Panc1 (cell line): ENCODE measurements around the gene PPP1R3F. TPM values are rescaled to one million over a fixed set of nuclear protein-coding genes. Genes with fewer than 3 reads are reported as not detected.

Source experiments
- ATAC-seq: fragments of 200-7000 bp; cut with Tn5 transposase; 2 replicates; pipeline ENCODE4 v1.9.1; 2020; ENCODE audit warnings: mild to moderate bottlenecking, moderate library complexity
- BruUV-seq: library from RNA; stranded (reverse); fragments of 400-500 nt; replicated peaks from 2 replicates; lab custom pipeline; 2021; lab: Mats Ljungman, UMichigan
- CTCF ChIA-PET: fragments of 300-600 bp; sonication (Branson Sonifier 250); formaldehyde crosslinking; loops from one replicate; lab custom pipeline; 2022; ENCODE audit warnings: antibody characterized with exemption; lab: Charles Lee
- POLR2A ChIA-PET: fragments of 300-600 bp; sonication (Branson Sonifier 250); formaldehyde crosslinking; loops from one replicate; lab custom pipeline; 2022; ENCODE audit warnings: antibody characterized with exemption; lab: Charles Lee
- DNase-seq: peaks from one replicate; pipeline ENCODE4 v3.0.0-alpha.2; 2010; ENCODE audit warnings: low read depth, low spot score
- H3K27ac ChIP-seq: 2 replicates; pipeline ENCODE4 v1.5.1; 2011; ENCODE audit warnings: mild to moderate bottlenecking, low read length, inconsistent platforms
- H3K27me3 ChIP-seq: fragments of 200-500 bp; sonication (Bioruptor generic); 2 replicates; pipeline ENCODE4 v1.6.0; 2014; ENCODE audit warnings: low read length, inconsistent platforms; ENCODE audit not compliant: control insufficient read depth, insufficient read depth
- H3K36me3 ChIP-seq: fragments of 200-500 bp; sonication (Bioruptor generic); 2 replicates; pipeline ENCODE4 v1.5.1; 2014; ENCODE audit warnings: inconsistent platforms, mild to moderate bottlenecking, low read length, moderate library complexity; ENCODE audit not compliant: control insufficient read depth, insufficient read depth
- H3K4me1 ChIP-seq: 2 replicates; pipeline ENCODE4 v1.5.1; 2011; ENCODE audit warnings: inconsistent platforms, mild to moderate bottlenecking, low read length, moderate library complexity; ENCODE audit not compliant: control insufficient read depth, insufficient read depth
- H3K4me3 ChIP-seq, 2 experiments: 2 replicates each; pipeline ENCODE4 v1.5.1; 2011 to 2012; ENCODE audit warnings: low read depth in 2 of 2, low read length in 2 of 2, mild to moderate bottlenecking in 2 of 2, inconsistent platforms in 1 of 2, moderate library complexity in 1 of 2
- H3K9me3 ChIP-seq: fragments of 200-500 bp; sonication (Bioruptor generic); 2 replicates; pipeline ENCODE4 v1.5.1; 2014; ENCODE audit warnings: low read depth, mild to moderate bottlenecking, inconsistent platforms, low read length, moderate library complexity; ENCODE audit not compliant: control insufficient read depth, insufficient read depth
- POLR2AphosphoS5 ChIP-seq: IDR thresholded peaks from 2 replicates; pipeline ENCODE4 v1.6.1; 2012; ENCODE audit warnings: mild to moderate bottlenecking, low read depth, low read length, moderate library complexity
- SIN3A ChIP-seq: IDR thresholded peaks from 2 replicates; pipeline ENCODE4 v1.6.1; 2012; ENCODE audit warnings: low read depth, mild to moderate bottlenecking, low read length, moderate library complexity, borderline replicate concordance; ENCODE audit not compliant: insufficient read depth
- TCF7L2 ChIP-seq: IDR thresholded peaks from 2 replicates; pipeline ENCODE4 v1.6.1; 2011; ENCODE audit warnings: mild to moderate bottlenecking, low read depth, low read length, inconsistent platforms
- in situ Hi-C: cut with HindIII; loops from 2 replicates; pipeline ENCODE4 v1.10.0; 2016; ENCODE audit warnings: low sequenced_read_pairs, low pct_unique_long_range_greater_than_20kb
- intact Hi-C: fragments of 100-400 bp; cut with micrococcal nuclease; formaldehyde crosslinking; loops from one replicate; pipeline ENCODE4 v1.10.0; 2022; ENCODE audit not compliant: unreplicated experiment
- total RNA-seq: library from RNA; stranded (reverse); gene quantifications from one replicate; pipeline ENCODE4 v1.2.1, GENCODE V29; 2021; ENCODE audit not compliant: unreplicated experiment
- TF ChIP-seq, protein P1 (sequence below): fragments of 450-650 bp; IDR thresholded peaks from 2 replicates; pipeline ENCODE4 v1.5.1; 2017; ENCODE audit warnings: mild to moderate bottlenecking
- TF ChIP-seq, protein P2 (sequence below), 2 experiments: IDR thresholded peaks; 2 replicates each; pipeline ENCODE4 v1.6.1; 2011 to 2012; ENCODE audit warnings: low read depth in 2 of 2, control low read depth in 1 of 2, low read length in 1 of 2, mild to moderate bottlenecking in 1 of 2, moderate library complexity in 1 of 2; ENCODE audit not compliant: insufficient read depth in 1 of 2

PPP1R3F gene
- total RNA-seq, 1 experiment from 2014 or later: 8.3 TPM

DNA sequence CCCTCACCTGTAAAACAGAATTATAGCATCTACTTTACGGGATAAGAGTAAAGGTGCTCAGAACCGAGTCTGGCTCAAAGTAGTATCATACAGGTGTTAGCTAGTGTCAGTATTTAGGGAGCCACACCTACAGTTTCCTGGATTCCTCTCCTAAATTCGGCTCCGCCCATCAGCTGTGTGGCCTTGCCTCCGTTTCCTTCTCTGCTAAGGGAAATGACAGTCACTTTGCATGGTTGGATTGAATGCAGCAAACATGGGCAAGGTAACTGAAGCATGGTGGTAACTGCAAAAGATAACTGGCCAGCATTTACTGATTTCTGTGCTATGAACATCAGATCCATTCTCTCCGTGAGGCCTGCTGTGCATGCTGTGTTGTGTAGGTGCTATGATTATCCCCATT lies 2.8 kb downstream of the PPP1R3F start:
- in situ Hi-C loops: no loop called here
- CTCF ChIA-PET: no interaction called here
- BruUV-seq: no TSS peak

DNA sequence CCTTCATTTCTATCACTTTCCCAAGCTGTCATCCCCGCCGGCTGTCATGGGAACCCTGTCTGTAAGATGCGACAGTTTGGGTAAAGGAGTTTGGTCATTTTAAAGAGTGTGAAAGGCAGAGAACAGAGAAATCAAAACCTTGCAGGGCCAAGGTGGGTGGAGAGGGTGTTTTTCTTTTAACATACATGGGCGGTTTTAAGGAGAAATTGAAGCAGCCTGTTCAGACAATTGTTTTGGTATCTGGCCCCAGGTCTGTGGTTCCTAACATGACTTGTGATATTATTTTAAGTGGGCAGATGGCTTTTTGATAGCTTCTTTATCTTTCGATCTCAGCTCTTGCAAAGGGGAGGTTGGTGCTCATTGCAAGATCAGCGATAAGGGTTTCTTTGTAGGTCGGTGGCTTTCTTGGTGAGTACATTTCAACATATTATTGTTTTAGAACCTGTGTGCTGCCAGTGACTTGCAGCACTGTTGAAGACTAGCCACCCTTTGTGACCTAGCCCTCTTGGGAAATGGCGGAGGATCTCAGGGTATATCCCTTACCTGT lies 3.7 kb downstream of the PPP1R3F start:
- ChIA-PET CTCF (no interaction called here), POLR2A (no interaction called here)
- BruUV-seq: no TSS peak
- in situ Hi-C loops (no loop called here), intact Hi-C loops (no loop called here)
- no peak for DNase-seq
- no peaks in the 10 kb centered on the region for H3K9me3 ChIP-seq
- no peak for TF ChIP-seq SIN3A
- TF ChIP-seq, protein P1, sequence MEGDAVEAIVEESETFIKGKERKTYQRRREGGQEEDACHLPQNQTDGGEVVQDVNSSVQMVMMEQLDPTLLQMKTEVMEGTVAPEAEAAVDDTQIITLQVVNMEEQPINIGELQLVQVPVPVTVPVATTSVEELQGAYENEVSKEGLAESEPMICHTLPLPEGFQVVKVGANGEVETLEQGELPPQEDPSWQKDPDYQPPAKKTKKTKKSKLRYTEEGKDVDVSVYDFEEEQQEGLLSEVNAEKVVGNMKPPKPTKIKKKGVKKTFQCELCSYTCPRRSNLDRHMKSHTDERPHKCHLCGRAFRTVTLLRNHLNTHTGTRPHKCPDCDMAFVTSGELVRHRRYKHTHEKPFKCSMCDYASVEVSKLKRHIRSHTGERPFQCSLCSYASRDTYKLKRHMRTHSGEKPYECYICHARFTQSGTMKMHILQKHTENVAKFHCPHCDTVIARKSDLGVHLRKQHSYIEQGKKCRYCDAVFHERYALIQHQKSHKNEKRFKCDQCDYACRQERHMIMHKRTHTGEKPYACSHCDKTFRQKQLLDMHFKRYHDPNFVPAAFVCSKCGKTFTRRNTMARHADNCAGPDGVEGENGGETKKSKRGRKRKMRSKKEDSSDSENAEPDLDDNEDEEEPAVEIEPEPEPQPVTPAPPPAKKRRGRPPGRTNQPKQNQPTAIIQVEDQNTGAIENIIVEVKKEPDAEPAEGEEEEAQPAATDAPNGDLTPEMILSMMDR: no peak
- TF ChIP-seq POLR2AphosphoS5: no peak
- TF ChIP-seq, protein P2, sequence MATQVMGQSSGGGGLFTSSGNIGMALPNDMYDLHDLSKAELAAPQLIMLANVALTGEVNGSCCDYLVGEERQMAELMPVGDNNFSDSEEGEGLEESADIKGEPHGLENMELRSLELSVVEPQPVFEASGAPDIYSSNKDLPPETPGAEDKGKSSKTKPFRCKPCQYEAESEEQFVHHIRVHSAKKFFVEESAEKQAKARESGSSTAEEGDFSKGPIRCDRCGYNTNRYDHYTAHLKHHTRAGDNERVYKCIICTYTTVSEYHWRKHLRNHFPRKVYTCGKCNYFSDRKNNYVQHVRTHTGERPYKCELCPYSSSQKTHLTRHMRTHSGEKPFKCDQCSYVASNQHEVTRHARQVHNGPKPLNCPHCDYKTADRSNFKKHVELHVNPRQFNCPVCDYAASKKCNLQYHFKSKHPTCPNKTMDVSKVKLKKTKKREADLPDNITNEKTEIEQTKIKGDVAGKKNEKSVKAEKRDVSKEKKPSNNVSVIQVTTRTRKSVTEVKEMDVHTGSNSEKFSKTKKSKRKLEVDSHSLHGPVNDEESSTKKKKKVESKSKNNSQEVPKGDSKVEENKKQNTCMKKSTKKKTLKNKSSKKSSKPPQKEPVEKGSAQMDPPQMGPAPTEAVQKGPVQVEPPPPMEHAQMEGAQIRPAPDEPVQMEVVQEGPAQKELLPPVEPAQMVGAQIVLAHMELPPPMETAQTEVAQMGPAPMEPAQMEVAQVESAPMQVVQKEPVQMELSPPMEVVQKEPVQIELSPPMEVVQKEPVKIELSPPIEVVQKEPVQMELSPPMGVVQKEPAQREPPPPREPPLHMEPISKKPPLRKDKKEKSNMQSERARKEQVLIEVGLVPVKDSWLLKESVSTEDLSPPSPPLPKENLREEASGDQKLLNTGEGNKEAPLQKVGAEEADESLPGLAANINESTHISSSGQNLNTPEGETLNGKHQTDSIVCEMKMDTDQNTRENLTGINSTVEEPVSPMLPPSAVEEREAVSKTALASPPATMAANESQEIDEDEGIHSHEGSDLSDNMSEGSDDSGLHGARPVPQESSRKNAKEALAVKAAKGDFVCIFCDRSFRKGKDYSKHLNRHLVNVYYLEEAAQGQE (IDR thresholded peaks at IDR 0.05; ENCODE audit: insufficient read depth in 1 of 2, low read depth in 2 of 2, low read length in 1 of 2): no peak
- no peak for TF ChIP-seq TCF7L2
- no peaks in the 10 kb centered on the region for H3K27me3 ChIP-seq
- H3K27ac ChIP-seq: no peak overlapping the region
- H3K4me3 ChIP-seq: no peak overlapping the region
- no peak for ATAC-seq
- H3K4me1 ChIP-seq: peaks cover 20% of the 10 kb centered on the region
- H3K36me3 ChIP-seq: no peaks in the 10 kb centered on the region

More for the DNA sequence above, 2.8 kb downstream of the PPP1R3F start:
- no peaks in the 10 kb centered on the region for H3K36me3 ChIP-seq
- no peaks in the 10 kb centered on the region for H3K27me3 ChIP-seq
- H3K27ac ChIP-seq: no peak overlapping the region
- intact Hi-C loops: no loop called here
- H3K4me3 ChIP-seq: no peak overlapping the region
- POLR2A ChIA-PET: interaction anchor here (0.5 kb wide), 1 partner anchor 31 kb away, joined by 9 read pairs; no protein-coding TSS in a partner anchor
- peaks cover 20% of the 10 kb centered on the region for H3K4me1 ChIP-seq
- no peak for DNase-seq
- ATAC-seq: no peak
- TF ChIP-seq POLR2AphosphoS5 (no peak), TCF7L2 (no peak), SIN3A (no peak)
- TF ChIP-seq, protein P1: no peak
- TF ChIP-seq, protein P2 (IDR thresholded peaks at IDR 0.05; ENCODE audit: insufficient read depth in 1 of 2, low read depth in 2 of 2, low read length in 1 of 2): no peak
- no peaks in the 10 kb centered on the region for H3K9me3 ChIP-seq
